Left colon (tissue), 2 donors: ENCODE measurements around the gene USP40. TPM values are rescaled to one million over a fixed set of nuclear protein-coding genes. Genes with fewer than 3 reads are reported as not detected.

ENCODE experiments used
- ATAC-seq: fragments of 200-7000 bp; cut with Tn5 transposase; one replicate; pipeline ENCODE4 v1.9.1; 2020; ENCODE audit warnings: mild to moderate bottlenecking, moderate library complexity
- DNase-seq, 2 donors: peaks; one replicate each; pipeline ENCODE4 v3.0.0-alpha.2; 2020
- intact Hi-C, 2 donors: fragments of 100-400 bp; cut with DNase I in 1 of 2; cut with micrococcal nuclease in 1 of 2; formaldehyde crosslinking; loops; one replicate each; pipeline versions ENCODE4 v1.11.2 to v1.14.0; 2022; cut with DNase I, micrococcal nuclease
- total RNA-seq, 2 donors: library from RNA; stranded (reverse); fragmentation: NEBNext Ultra II Directional; extraction: Animal tissue kit (Norgen Biotek cat#: 25700); gene quantifications; one replicate each; pipeline ENCODE4 v1.2.1, GENCODE V29; 2021
- donor health status: DM: no; HTN: no; CAD: no.
- donor health status: DM: yes; HTN: yes; CAD: no.

The USP40 gene
- total RNA-seq, 2 donors from 2014 or later, result 26.4 to 27.9 TPM

GRCh38 chr2:233450864-233451575, 115.6 kb downstream of the USP40 start:
- intact Hi-C loops, result no loop called here
- peak in 1 of 2 donors; percentile 12 for DNase-seq
- no peak for ATAC-seq

- DNase-seq, result peak in 1 of 2 donors; percentile 19
- intact Hi-C loops, result no loop called here
- no peak for ATAC-seq
These were observed 116.4 kb downstream of the USP40 start for GRCh38 chr2:233449921-233450863.

DNA sequence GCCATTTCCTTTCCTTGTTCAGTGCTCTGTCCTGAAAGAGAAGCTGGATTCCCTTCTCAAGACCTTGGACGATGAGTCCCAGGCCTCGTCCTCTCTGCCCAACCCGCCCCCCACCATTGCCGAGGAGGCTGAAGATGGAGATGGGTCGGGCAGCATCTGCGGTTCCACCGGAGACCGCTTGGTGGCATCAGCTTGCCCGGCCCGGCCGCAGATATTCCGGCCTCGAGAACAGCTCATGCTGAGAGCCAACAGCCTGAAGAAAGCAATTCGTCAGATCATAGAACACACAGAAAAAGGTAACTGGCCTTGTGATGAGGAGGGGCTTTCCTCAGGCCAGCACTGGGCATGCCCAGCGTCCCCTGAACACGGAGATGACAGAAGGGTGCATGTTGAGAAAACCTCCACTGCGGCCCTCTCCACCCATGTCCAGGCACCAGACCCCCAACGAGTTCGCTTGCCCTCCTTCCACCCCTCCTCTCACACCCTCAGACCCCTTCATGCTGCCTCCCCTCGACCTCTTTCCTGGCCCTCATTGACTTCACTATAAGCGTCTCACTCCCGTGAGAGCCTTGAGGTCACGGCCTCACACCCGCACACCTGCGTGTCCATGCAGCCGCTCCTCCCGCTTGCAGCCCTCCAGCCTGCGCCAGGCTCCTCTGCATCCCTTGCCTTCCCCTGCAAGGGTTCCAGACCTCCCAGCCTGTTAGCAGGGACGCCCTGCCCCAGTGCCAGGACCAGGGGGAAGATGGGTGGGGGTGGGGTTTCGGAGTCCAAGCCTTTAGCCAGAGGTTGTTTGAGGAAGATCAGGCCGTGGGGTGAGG, 117.3 kb downstream of the USP40 start:
- intact Hi-C loops, result no loop called here
- ATAC-seq, result peak; percentile 60

DNA sequence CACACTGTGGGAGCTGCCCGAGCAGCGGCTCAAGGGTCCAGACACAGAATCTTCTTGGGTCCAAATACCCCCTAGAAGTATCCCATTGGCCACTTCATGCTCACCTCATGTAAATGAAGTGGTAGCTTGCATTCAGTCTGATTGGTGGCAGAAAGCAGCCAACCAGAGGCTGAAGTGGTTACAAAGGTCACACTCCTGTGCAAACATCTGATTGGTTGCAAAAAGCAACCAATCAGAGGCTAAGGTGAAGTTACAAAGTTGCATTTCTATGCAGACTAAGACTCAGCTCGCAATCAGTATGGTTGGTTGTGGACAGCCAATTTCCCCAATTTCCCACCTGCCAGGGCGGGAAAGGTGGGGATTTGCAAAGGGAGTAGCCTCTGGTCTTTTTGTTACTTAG, 118.0 kb downstream of the USP40 start:
- peak in 1 of 2 donors; percentile 17 for DNase-seq
- ATAC-seq, result peak; percentile 20
- intact Hi-C loops, result no loop called here

More for the DNA sequence above, 117.3 kb downstream of the USP40 start:
- peak; percentile 26 to 47 for DNase-seq

DNA sequence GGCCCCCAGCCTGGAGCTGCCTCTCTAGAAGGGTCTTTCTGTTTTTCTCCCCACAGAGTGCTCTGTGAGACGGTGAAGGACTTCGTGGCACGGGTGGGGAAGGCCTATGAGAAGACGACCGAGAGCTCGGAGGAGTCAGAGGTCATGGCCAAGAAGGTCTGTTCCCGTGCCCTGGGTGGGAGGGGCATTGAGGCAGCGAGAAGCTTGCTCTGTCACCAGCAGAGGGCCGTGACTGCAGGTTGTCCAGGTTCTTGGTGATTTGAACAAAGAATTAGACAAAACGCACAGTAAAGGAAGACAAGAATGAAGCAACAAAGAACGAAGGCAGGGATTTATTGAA, 118.4 kb downstream of the USP40 start:
- peak in 1 of 2 donors; percentile 16 for DNase-seq
- intact Hi-C loops, result no loop called here

GRCh38 chr2:233447506-233448219, 118.9 kb downstream of the USP40 start:
- DNase-seq (peak in 1 of 2 donors; percentile 13), ATAC-seq (no peak)
- intact Hi-C loops, result no loop called here

More for the DNA sequence above, 118.4 kb downstream of the USP40 start:
- no peak for ATAC-seq

DNA sequence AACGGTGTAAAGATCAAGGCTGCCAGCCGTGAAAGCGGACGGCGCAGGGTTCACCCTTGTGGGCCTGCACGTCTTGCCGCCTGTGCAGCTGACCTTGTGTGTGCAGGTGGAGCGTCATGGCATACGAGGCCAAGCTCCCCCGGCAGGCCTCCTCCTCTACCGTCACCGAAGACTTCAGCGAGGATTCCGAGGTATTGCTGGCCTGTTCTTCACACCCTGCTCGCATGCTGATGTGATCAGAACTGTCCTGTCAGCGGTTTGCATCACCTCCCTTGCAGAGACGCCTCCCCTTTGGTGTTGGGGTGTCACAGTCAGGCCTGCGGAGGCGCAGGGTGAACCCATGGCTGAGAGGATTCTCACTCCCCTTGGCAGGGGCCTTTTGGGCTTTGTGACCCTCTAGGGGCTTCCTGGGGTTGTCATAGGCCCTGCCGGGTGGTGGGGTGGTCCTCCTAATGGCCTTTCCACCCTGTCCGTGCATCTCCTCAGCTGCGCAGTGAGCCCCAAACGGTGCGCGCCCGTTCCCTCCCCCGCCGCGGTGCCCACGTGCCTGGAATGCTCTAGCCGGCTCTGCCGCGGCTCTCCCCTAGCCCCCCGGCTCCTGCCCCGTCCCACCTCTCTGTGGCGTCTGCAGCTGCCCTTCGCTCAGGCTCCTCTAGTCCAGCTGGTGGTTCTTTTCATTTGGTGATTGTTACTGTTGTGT, 119.8 kb downstream of the USP40 start:
- ATAC-seq (no peak), DNase-seq (peak in 1 of 2 donors; percentile 18)
- intact Hi-C loops, result no loop called here

DNA sequence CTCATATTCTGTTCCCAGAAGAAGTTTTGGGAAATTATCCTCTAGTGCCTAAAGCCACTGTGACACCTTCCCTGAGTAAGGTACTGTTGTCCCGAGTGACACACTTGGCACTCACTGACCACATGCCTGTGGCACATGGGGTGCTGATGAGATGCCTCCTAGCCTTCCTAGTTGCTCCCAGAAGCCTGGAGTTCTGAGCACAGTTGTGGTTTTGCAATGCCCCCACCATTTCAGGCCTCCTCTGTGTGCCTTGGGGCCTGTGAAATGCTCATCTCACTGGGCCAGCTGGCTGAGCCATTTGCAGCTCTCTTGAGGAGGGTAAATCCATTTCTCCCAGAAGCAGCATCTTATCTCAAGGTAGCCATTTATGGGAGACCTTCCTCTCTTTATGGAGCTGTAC, 120.5 kb downstream of the USP40 start:
- intact Hi-C loops, result no loop called here
- ATAC-seq (no peak), DNase-seq (peak in 1 of 2 donors; percentile 10)

GRCh38 chr2:233445152-233445830, 121.3 kb downstream of the USP40 start:
- DNase-seq (peak in 1 of 2 donors; percentile 19), ATAC-seq (no peak)
- intact Hi-C loops, result no loop called here

DNA sequence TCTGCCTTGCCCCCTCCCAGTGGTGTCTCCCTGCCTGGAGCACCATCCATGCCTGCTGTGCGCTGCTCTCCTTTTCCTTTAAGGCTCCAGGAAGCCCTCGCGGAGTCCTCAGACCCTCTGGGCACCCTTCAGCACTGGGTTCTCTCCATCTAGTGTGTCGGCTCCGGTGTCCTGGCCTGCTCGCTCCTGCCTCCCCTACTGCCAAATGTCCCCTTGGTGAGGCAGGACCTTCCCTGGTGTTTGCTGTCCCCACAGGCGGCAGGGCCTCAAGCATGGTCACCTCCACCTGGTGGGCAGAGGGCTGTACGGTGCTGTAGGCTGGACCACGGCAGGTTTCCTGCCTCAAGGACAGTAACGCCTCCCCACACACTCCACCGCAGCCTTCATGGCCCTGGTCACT, 122.1 kb downstream of the USP40 start:
- peak in 1 of 2 donors; percentile 12 for DNase-seq
- ATAC-seq, result no peak
- intact Hi-C loops, result loop anchor here in 1 of 2 donors (5.0 kb wide), 1 partner anchor 92 kb away; the partner anchor contains the start of gene DGKD

- peak; percentile 81 to 88 for DNase-seq
- intact Hi-C loops, result loop anchor here in 1 of 2 donors (5.0 kb wide), 1 partner anchor 91 kb away; the partner anchor contains the start of gene DGKD
- ATAC-seq, result peak; percentile 81
These were observed 122.9 kb downstream of the USP40 start for GRCh38 chr2:233443511-233444183.

GRCh38 chr2:233442028-233442310, 124.6 kb downstream of the USP40 start:
- DNase-seq (peak in 1 of 2 donors; percentile 17), ATAC-seq (no peak)
- intact Hi-C loops, result loop anchor here in 1 of 2 donors (5.0 kb wide), 1 partner anchor 90 kb away; the partner anchor contains the start of gene DGKD

DNA sequence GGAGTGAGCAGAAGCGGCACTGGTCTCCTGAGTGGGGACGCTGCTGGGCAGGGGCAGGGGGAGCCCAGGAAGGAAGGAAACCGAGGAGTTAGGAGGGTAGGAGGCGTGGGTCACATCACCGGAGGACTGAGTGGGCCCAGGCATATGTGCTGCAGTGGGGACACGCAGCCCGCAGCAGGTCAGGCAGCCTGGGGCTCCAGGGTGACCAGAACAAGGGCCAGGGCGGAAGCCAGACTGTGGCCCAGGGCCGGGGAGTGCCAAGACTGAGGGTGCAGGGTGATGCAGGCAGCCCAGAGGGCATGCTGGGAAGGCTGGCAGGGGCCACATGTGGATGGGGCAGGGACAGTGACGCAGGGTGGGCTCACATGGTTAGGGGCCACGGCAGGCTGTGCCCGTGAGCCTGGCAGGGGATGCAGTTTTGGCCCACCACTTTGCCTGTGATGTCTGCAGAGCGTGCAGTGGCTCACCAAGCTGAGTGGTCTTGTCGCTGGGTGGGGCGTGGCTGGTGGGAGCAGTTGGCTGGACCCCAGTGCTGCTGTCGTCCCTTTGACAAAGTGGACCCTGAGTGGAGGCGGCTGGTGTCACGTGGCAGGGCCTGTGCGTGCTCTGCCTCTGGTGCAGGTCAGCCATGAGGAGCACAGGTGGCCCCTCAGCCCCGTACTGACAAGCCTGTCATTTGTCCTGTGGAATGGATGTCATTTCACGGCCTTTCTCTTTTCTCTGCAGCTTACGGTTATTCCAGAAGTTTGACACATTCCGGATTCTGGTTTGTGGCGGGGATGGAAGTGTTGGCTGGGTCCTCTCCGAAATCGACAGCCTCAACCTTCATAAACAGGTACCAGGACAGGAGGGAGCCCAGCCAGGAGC, 125.2 kb downstream of the USP40 start:
- peak in 1 of 2 donors; percentile 22 for DNase-seq
- intact Hi-C loops, result loop anchor here in 1 of 2 donors (5.0 kb wide), 1 partner anchor 89 kb away; the partner anchor contains the start of gene DGKD
- ATAC-seq, result no peak

- DNase-seq (no peak), ATAC-seq (no peak)
- intact Hi-C loops, result loop anchor here in 1 of 2 donors (5.0 kb wide), 1 partner anchor 88 kb away; the partner anchor contains the start of gene DGKD
These were observed 125.9 kb downstream of the USP40 start for GRCh38 chr2:233440714-233441113.

GRCh38 chr2:233440314-233440713, 126.3 kb downstream of the USP40 start:
- DNase-seq (peak in 1 of 2 donors; percentile 19), ATAC-seq (no peak)
- intact Hi-C loops, result loop anchor here in 1 of 2 donors (5.0 kb wide), 1 partner anchor 88 kb away; the partner anchor contains the start of gene DGKD
